GM12892 (cell line): ENCODE results near the gene RPS15. TPM values are rescaled to one million over a fixed set of nuclear protein-coding genes. Genes with fewer than 3 reads are reported as not detected.

Experiments used
- DNase-seq: peaks from one replicate; pipeline ENCODE4 v3.0.0; 2011; ENCODE audit not compliant: insufficient read length
- FAIRE-seq: peaks from 2 replicates; lab custom pipeline; 2011; peaks lifted over from hg19 to GRCh38; lab: Jason Lieb, UNC
- POLR2A ChIP-seq: IDR thresholded peaks from 2 replicates; pipeline ENCODE4 v1.6.1; 2011; ENCODE audit warnings: low read depth, low read length, control low read depth
- POLR2AphosphoS5 ChIP-seq: IDR thresholded peaks from 2 replicates; pipeline ENCODE4 v1.6.1; 2011; ENCODE audit warnings: low read depth, low read length, control low read depth
- TAF1 ChIP-seq: IDR thresholded peaks from 2 replicates; pipeline ENCODE4 v1.6.1; 2011; ENCODE audit warnings: low read depth, mild to moderate bottlenecking, control low read depth, low read length, borderline replicate concordance
- polyA plus RNA-seq: library from polyadenylated mRNA; unstranded; fragments of >200 nt; gene quantifications from one replicate; pipeline ENCODE4 v1.2.1, GENCODE V29; 2012; ENCODE audit warnings: missing spikeins, inconsistent platforms; ENCODE audit not compliant: missing spikeins

Gene RPS15
- polyA plus RNA-seq, result 1,490 TPM

DNA sequence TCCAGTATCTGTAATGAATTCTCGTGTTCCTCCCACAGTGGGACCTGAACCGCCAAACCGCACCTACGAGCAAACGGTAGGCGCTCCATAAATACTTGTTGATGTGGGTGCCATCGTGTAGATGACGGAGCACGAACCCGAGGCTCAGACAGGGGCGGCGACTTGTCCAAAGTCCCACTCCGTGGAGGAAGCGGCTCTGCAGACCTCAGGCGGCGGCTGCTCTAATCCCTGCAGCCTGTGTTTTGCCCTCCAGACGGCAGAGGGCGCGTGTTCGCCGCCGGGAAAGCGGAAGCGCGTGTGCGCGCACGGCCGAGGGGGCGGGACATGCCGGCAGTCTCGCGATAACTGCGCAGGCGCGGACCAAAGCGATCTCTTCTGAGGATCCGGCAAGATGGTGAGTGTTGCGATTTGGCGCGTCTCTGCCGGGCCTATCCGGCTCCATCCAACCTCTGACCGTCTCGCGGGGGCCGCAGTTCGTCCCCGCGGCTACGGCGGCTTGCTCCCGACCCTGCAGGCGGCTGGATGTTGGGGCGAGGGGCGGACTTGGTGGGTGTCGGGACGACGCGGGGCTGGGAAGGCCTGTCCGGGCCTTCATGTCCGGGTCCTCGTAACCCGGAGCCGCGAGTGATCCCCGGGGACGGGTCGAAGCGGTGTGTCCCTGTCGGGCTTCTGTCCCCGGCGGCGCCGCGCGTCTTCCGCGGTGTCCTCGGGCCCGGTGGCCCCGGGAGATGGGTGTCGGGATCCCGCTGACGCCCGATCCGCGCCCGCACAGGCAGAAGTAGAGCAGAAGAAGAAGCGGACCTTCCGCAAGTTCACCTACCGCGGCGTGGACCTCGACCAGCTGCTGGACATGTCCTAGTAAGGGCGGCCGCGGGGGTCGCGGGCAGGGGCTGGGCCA, at the start of gene RPS15:
TSS of gene RPS15 (plus strand) at position 362 of the 898 bp plus-strand sequence. CDS start at position 392, 30 bp downstream.
- DNase-seq (peak; percentile 95), FAIRE-seq (peak; percentile 100)
- TF ChIP-seq POLR2AphosphoS5 (peak; percentile 99), TAF1 (peak; percentile 100), POLR2A (peak; percentile 100)

DNA sequence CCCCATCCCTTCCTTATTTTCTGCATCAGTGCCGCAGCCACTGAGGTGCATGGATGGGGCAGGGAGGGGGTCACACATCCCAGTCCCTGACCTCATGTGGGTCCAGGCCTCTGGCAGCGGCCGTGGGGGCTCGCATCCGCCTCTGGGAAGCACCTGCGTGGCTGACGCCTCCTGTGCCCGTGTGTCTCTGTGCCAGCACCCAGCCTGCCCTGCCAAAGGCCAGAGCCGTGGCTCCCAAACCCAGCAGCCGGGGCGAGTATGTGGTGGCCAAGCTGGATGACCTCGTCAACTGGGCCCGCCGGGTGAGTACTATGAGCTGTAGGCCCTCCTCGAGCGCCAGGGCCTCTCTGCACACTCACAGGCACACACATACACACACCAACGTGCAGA, 49.6 kb upstream of the RPS15 start:
- FAIRE-seq (no peak), DNase-seq (no peak)
- TF ChIP-seq POLR2A (no peak), POLR2AphosphoS5 (no peak), TAF1 (no peak)

DNA sequence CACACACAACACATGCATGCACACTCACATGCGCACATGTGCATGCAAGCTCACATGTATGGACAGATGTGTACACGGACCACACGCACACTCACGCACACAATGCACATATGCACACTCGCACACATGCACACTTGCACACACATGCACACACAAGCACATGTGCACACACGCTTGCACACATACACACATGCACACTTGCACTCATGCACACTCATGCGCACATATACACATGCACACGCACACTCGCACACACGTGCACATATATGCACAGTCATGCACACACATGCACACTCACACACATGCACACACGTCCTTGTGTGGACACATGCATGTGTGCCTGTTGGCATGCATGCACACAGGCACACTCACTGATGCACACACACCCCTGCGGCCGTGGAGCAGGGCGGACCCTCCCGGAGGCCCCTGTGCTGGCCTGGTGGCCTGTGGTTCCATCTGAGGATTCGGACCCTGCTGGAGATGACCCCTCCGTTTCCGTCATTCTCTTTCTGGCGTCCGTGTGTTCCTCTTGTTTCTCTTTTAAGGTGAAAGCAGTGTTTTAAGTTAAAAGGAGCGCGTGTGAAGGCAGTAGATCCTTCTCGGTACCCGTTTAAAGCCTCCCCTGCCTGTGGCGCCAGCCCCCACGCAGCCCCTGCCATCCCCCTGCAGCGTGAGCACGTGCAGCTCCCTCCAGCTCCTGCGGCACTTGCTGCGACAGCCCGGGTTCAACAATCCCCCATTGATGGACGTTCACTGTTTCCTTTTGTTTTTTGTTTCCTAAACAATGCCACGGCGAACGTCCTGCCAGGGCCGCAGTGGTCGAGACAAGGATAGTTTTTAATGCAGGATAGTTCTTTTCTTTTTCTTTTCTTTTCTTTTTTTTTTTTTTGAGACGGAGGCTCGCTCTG, 48.9 kb upstream of the RPS15 start:
- FAIRE-seq, result no peak
- TF ChIP-seq TAF1, result no peak
- TF ChIP-seq POLR2AphosphoS5, result peak; percentile 79; the same call in 1 of the 2 replicates
- no peak for TF ChIP-seq POLR2A
- no peak for DNase-seq

DNA sequence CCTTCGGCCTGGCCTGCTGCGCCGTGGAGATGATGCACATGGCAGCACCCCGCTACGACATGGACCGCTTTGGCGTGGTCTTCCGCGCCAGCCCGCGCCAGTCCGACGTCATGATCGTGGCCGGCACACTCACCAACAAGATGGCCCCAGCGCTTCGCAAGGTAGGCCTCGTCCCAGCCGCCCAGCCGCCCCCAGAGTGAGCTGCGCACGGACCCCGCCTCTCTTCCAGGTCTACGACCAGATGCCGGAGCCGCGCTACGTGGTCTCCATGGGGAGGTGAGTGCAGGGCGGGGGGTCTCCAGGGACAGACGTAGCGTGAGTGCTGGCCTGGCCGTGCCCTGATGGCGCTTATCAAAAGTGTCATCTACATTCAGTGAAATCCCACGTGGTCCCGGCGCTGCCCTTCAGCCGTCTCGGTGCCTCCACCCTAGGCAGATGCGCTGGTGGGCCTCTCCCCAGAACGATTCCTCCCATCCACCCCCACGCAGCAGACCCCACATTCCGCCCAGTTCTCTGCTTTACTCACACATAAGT, 47.2 kb upstream of the RPS15 start:
- FAIRE-seq (no peak), DNase-seq (no peak)
- TF ChIP-seq TAF1 (no peak), POLR2A (no peak), POLR2AphosphoS5 (no peak)

DNA sequence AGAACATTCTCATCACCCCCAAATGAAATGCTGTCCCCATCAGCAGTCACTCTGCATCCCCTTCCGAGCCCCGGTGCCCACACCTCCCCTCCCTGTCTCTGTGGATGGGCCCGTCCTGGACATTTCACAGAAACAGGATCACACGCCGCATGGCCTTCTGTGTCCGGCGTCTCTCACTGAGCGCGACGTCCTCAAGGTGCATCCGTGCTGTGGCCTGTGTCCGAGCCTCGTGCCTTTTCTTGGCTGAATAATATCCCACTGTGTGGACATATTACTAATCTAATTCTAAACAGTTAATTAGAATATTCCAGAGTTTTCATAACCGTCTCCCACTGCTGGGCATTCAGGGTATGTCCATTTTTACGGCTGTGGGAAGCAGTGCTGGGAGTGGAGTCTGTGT, 45.8 kb upstream of the RPS15 start:
- DNase-seq (no peak), FAIRE-seq (no peak)
- TF ChIP-seq TAF1 (no peak), POLR2A (no peak), POLR2AphosphoS5 (no peak)

DNA sequence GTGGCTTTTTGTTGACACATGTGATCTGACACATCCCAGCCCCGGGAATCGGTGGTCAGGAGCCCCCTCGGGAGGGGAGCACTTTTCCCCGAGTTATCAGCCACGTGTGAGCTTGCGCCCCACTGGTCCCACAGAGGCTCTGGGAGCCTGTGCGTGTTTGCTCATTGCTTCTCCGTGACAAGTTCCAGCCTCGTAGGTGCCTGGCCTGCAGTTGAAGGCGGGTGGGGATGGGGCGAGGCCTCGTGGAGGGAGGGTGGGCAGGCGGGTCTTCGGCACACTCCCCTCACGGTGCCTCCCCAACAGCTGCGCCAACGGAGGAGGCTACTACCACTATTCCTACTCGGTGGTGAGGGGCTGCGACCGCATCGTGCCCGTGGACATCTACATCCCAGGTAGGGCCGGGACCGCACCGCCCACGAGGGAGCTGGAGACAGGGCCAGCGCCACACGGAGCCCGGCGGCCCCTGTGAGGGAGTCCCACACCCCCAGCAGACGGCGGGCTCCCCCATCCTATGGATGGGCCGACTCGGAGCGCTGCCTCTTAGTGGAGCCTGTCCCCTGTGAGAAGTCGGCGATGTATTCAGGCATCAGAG, 45.2 kb upstream of the RPS15 start:
- FAIRE-seq (no peak), DNase-seq (no peak)
- TF ChIP-seq POLR2AphosphoS5 (no peak), POLR2A (no peak), TAF1 (no peak)

DNA sequence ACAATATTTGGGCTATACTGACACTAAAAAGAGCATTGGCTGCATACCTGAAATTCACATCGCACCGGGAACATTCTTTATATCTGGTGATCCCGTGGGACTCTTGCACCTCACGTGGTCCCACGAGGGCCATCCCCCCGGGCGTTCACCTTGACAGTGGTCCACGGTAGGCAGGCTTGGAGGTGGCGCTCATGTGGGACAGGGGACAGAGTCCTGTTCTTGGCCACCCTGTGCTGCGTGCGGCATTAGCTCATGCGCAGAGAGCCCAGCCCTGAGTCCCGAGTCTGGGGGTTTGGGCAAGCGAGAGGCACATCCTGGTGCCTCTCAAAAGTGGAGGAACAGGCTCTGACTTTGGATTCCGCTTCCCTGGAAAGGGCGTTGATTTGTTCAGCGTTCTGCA, 44.4 kb upstream of the RPS15 start:
- no peak for TF ChIP-seq POLR2AphosphoS5
- no peak for TF ChIP-seq POLR2A
- no peak for TF ChIP-seq TAF1
- DNase-seq (no peak), FAIRE-seq (no peak)

DNA sequence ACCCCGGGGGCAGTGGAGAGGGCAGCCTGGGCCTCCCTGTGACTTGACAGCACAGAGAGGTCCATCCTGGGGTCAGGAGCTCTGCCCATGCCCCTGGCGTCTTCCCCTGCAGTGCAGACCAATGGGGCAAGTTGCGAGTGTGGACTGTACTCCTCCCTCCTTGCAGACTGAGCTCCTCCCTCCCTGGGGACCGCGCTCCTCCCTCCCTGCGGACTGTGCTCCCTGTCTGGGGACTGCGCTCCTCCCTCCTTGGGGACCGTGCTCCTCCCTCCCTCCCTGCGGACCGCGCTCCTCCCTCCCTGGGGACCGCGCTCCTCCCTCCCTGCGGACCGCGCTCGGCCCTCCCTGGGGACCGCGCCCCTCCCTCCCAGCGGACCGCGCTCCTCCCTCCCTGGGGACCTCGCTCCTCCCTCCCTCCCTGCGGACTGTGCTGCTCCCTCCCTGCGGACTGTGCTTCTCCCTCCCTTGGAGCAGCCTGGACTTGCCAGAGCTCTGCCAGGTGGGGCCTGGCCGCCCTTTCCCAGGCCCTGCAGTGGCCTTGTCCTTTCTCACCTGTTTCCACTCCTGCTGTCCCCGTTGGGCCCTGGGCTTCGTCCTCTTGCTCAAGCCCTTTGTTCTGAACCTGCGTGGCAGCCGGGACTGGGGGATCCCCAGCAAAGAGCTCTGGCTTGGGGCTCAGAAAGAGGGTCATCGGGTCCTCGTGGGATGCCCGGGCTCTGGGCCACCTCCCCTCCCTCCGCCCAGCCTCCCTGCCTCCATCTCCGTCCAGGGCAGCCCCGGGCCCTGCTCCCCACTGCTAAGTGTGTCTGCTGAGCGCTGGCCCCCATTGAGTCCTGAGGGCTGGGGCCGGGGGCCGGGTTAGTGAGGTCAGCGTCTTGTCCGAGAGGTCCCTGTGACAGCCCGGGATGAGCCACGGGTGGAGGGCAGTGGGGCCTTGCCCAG, 43.7 kb upstream of the RPS15 start:
- TF ChIP-seq POLR2AphosphoS5 (0 out of 2 replicates have a peak, but pooled peaks have one; percentile 20), TAF1 (no peak)
- no peak for DNase-seq
- FAIRE-seq, result no peak

DNA sequence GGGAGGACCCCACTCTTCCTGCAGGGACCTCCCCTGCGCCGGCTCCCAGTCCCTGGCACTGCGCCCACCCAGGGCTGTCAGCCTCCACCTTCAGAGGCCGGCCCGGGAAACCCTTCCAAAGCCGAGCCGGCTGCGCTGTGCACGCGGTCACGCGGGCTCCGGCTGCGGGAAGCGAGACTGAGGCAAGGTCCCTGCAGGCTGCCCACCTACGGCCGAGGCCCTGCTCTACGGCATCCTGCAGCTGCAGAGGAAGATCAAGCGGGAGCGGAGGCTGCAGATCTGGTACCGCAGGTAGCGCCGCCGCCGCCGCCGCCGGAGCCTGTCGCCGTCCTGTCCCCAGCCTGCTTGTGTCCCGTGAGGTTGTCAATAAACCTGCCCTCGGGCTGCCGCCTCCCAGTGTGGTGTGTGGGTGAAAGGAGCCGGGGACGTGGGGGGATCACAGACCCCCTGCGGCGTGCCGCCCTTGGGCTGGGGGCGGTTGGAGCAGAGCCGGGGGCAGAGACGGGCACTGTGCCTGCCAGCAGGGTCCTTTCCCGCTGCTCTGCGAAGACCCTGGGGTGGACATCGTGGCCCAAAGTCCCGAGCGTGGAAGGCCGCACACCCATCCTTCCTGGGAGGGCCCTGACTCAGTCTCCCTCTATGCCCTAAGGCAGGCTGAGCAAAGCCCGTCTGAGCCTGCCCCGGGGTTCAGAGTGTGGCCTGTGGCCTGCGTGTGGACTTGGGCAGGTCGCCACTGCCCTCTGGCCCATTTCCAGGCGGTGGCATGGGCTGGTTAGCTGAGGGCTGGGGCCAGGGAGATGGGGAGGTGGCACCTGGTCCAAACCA, 42.8 kb upstream of the RPS15 start:
- TF ChIP-seq TAF1 (no peak), POLR2AphosphoS5 (no peak), POLR2A (no peak; the same call in 1 of the 2 replicates)
- DNase-seq, result no peak
- no peak for FAIRE-seq
